Mesendoderm (in vitro differentiated cells): ENCODE results near the gene GTF3A.

ENCODE experiments used
- DNase-seq: peaks from one replicate; pipeline ENCODE4 v3.0.0; 2013
- H2AK5ac ChIP-seq: 2 replicates; pipeline ENCODE4 v1.6.1; 2013; ENCODE audit warnings: low read length, inconsistent platforms
- H2BK120ac ChIP-seq: 2 replicates; pipeline ENCODE4 v1.6.1; 2013; ENCODE audit warnings: low read depth, mild to moderate bottlenecking, low read length, moderate library complexity, mixed read lengths
- H2BK15ac ChIP-seq: replicated peaks from 2 replicates; pipeline ENCODE4 v1.6.1; 2013; ENCODE audit warnings: low read depth, mild to moderate bottlenecking, moderate library complexity
- H2BK5ac ChIP-seq: 2 replicates; pipeline ENCODE4 v1.6.1; 2013; ENCODE audit warnings: low read length, inconsistent platforms
- H3K18ac ChIP-seq: 2 replicates; pipeline ENCODE4 v1.6.1; 2013; ENCODE audit warnings: mild to moderate bottlenecking, low read length, mixed read lengths
- H3K23ac ChIP-seq: one replicate; pipeline ENCODE4 v1.6.1; 2013; ENCODE audit warnings: low read length
- H3K27ac ChIP-seq: 2 replicates; pipeline ENCODE4 v1.5.1; 2013; ENCODE audit warnings: low read depth, mild to moderate bottlenecking, inconsistent platforms, low read length, moderate library complexity
- H3K27me3 ChIP-seq: 2 replicates; pipeline ENCODE4 v1.6.1; 2013; ENCODE audit warnings: low read length, control low read depth, mild to moderate bottlenecking, inconsistent platforms; ENCODE audit not compliant: insufficient read depth, poor library complexity
- H3K36me3 ChIP-seq: 2 replicates; pipeline ENCODE4 v1.6.1; 2013; ENCODE audit warnings: low read length, inconsistent platforms; ENCODE audit not compliant: control insufficient read depth, insufficient read depth
- H3K4ac ChIP-seq: one replicate; pipeline ENCODE4 v1.6.1; 2013; ENCODE audit warnings: low read depth, mild to moderate bottlenecking, low read length, moderate library complexity
- H3K4me1 ChIP-seq: 2 replicates; pipeline ENCODE4 v1.6.1; 2013; ENCODE audit warnings: low read depth, low read length, inconsistent platforms; ENCODE audit not compliant: control insufficient read depth
- H3K4me2 ChIP-seq: 2 replicates; pipeline ENCODE4 v1.6.1; 2013; ENCODE audit warnings: low read length
- H3K4me3 ChIP-seq: 2 replicates; pipeline ENCODE4 v1.5.1; 2013; ENCODE audit warnings: mild to moderate bottlenecking, low read length
- H3K56ac ChIP-seq: one replicate; pipeline ENCODE4 v1.6.1; 2013; ENCODE audit warnings: low read length
- H3K79me1 ChIP-seq: 2 replicates; pipeline ENCODE4 v1.6.1; 2013; ENCODE audit warnings: low read length, inconsistent platforms
- H3K79me2 ChIP-seq: 2 replicates; pipeline ENCODE4 v1.6.1; 2013; ENCODE audit warnings: mild to moderate bottlenecking, low read length; ENCODE audit not compliant: control insufficient read depth, insufficient read depth
- H3K9ac ChIP-seq: 2 replicates; pipeline ENCODE4 v1.6.1; 2013; ENCODE audit warnings: low read length, inconsistent platforms
- H4K5ac ChIP-seq: one replicate; pipeline ENCODE4 v1.6.1; 2013; ENCODE audit warnings: low read length
- H4K8ac ChIP-seq: one replicate; pipeline ENCODE4 v1.6.1; 2013; ENCODE audit warnings: low read depth, mild to moderate bottlenecking, control low read depth, low read length, moderate library complexity
- WGBS: extraction: QIAGEN DNeasy Blood & Tissue Kit; methylation state at CpG from one replicate; pipeline ENCODE4 v1.1.7; 2013; ENCODE audit warnings: low lambda C conversion rate, missing lambda C conversion rate; ENCODE audit not compliant: insufficient coverage; ENCODE audit errors: extremely low coverage; 5-methylcytosine and 5-hydroxymethylcytosine counted together

Gene GTF3A

GRCh38 chr13:27423333-27423732 lies 1.1 kb upstream of the GTF3A start:
- H4K8ac ChIP-seq, result no peak overlapping the region
- DNase-seq, result no peak
- peaks cover 8% of the 10 kb centered on the region for H3K79me2 ChIP-seq
- no peak overlapping the region for H3K27ac ChIP-seq
- H3K36me3 ChIP-seq, result peaks cover 3% of the 10 kb centered on the region
- H2BK15ac ChIP-seq, result no peak overlapping the region
- no peak overlapping the region for H2BK5ac ChIP-seq
- no peak overlapping the region for H2BK120ac ChIP-seq
- no peak overlapping the region for H3K4ac ChIP-seq
- no peak overlapping the region for H2AK5ac ChIP-seq
- no peak overlapping the region for H3K4me2 ChIP-seq
- H3K56ac ChIP-seq, result no peak overlapping the region
- H3K79me1 ChIP-seq, result peaks cover 17% of the 10 kb centered on the region
- no peak overlapping the region for H4K5ac ChIP-seq
- H3K4me1 ChIP-seq, result peaks cover 6% of the 10 kb centered on the region
- no peak overlapping the region for H3K4me3 ChIP-seq
- no peak overlapping the region for H3K18ac ChIP-seq
- no peak overlapping the region for H3K23ac ChIP-seq
- WGBS, result no CpG with 5 or more reads among the region's 7 CpGs
- H3K9ac ChIP-seq, result no peak overlapping the region
- H3K27me3 ChIP-seq, result no peaks in the 10 kb centered on the region

GRCh38 chr13:27425158-27425917 lies 919 bp downstream of the GTF3A start:
- peak overlapping the region; percentile 74 for H3K23ac ChIP-seq
- no peak overlapping the region for H3K27ac ChIP-seq
- no peak overlapping the region for H4K5ac ChIP-seq
- H2AK5ac ChIP-seq, result no peak overlapping the region
- no CpG with 5 or more reads among the region's 13 CpGs for WGBS
- peaks cover 6% of the 10 kb centered on the region for H3K4me1 ChIP-seq
- H3K4me3 ChIP-seq, result peak overlapping the region; percentile 76
- no peaks in the 10 kb centered on the region for H3K27me3 ChIP-seq
- peak overlapping the region; percentile 88 for H3K4me2 ChIP-seq
- H3K79me1 ChIP-seq, result peaks cover 17% of the 10 kb centered on the region
- DNase-seq, result no peak
- no peak overlapping the region for H2BK15ac ChIP-seq
- H2BK120ac ChIP-seq, result no peak overlapping the region
- no peak overlapping the region for H3K18ac ChIP-seq
- no peak overlapping the region for H4K8ac ChIP-seq
- peak overlapping the region; percentile 89 for H3K9ac ChIP-seq
- H3K4ac ChIP-seq, result no peak overlapping the region
- H3K36me3 ChIP-seq, result peaks cover 4% of the 10 kb centered on the region
- no peak overlapping the region for H2BK5ac ChIP-seq
- H3K79me2 ChIP-seq, result peaks cover 8% of the 10 kb centered on the region
- H3K56ac ChIP-seq, result peak overlapping the region; percentile 96

- H3K4me3 ChIP-seq, result no peak overlapping the region
- no CpG with 5 or more reads among the region's 17 CpGs for WGBS
- H3K4me2 ChIP-seq, result peak overlapping the region; percentile 88
- H4K5ac ChIP-seq, result no peak overlapping the region
- H3K4ac ChIP-seq, result no peak overlapping the region
- H3K27ac ChIP-seq, result no peak overlapping the region
- H3K27me3 ChIP-seq, result no peaks in the 10 kb centered on the region
- no peak overlapping the region for H2BK5ac ChIP-seq
- H3K23ac ChIP-seq, result no peak overlapping the region
- no peak overlapping the region for H2BK15ac ChIP-seq
- H3K56ac ChIP-seq, result peak overlapping the region; percentile 96
- peaks cover 6% of the 10 kb centered on the region for H3K4me1 ChIP-seq
- peak overlapping the region; percentile 89 for H3K9ac ChIP-seq
- no peak overlapping the region for H3K18ac ChIP-seq
- peaks cover 4% of the 10 kb centered on the region for H3K36me3 ChIP-seq
- H2BK120ac ChIP-seq, result no peak overlapping the region
- no peak overlapping the region for H4K8ac ChIP-seq
- peaks cover 17% of the 10 kb centered on the region for H3K79me1 ChIP-seq
- H2AK5ac ChIP-seq, result no peak overlapping the region
- H3K79me2 ChIP-seq, result peaks cover 8% of the 10 kb centered on the region
- DNase-seq, result peak; percentile 82
Observed at GRCh38 chr13:27425918-27426630, 1.7 kb downstream of the GTF3A start.

GRCh38 chr13:27427641-27428040 lies 3.2 kb downstream of the GTF3A start:
- Histone ChIP-seq H3K56ac (no peak overlapping the region), H3K27me3 (no peaks in the 10 kb centered on the region), H4K8ac (no peak overlapping the region), H3K9ac (no peak overlapping the region), H3K79me2 (peaks cover 8% of the 10 kb centered on the region), H4K5ac (no peak overlapping the region), H2AK5ac (no peak overlapping the region), H3K23ac (no peak overlapping the region), H3K4me2 (no peak overlapping the region), H3K4me1 (peaks cover 6% of the 10 kb centered on the region), H2BK5ac (no peak overlapping the region), H3K18ac (no peak overlapping the region), H2BK15ac (no peak overlapping the region), H3K79me1 (peaks cover 19% of the 10 kb centered on the region), H2BK120ac (no peak overlapping the region), H3K4ac (no peak overlapping the region), H3K4me3 (no peak overlapping the region), H3K36me3 (peaks cover 10% of the 10 kb centered on the region), H3K27ac (no peak overlapping the region)
- WGBS, result no CpG with 5 or more reads among the region's 2 CpGs
- no peak for DNase-seq

GRCh38 chr13:27428160-27428559 lies 3.7 kb downstream of the GTF3A start:
- H3K4me3 ChIP-seq, result no peak overlapping the region
- no peak overlapping the region for H2AK5ac ChIP-seq
- peaks cover 6% of the 10 kb centered on the region for H3K4me1 ChIP-seq
- H3K36me3 ChIP-seq, result peaks cover 11% of the 10 kb centered on the region
- no peak overlapping the region for H4K8ac ChIP-seq
- no peak overlapping the region for H2BK120ac ChIP-seq
- H3K27me3 ChIP-seq, result no peaks in the 10 kb centered on the region
- H3K4ac ChIP-seq, result no peak overlapping the region
- H3K9ac ChIP-seq, result no peak overlapping the region
- H3K4me2 ChIP-seq, result no peak overlapping the region
- H3K18ac ChIP-seq, result no peak overlapping the region
- no peak overlapping the region for H3K27ac ChIP-seq
- H3K56ac ChIP-seq, result no peak overlapping the region
- H2BK15ac ChIP-seq, result no peak overlapping the region
- peaks cover 19% of the 10 kb centered on the region for H3K79me1 ChIP-seq
- no peak overlapping the region for H4K5ac ChIP-seq
- no CpG with 5 or more reads among the region's 5 CpGs for WGBS
- no peak overlapping the region for H3K23ac ChIP-seq
- peaks cover 8% of the 10 kb centered on the region for H3K79me2 ChIP-seq
- H2BK5ac ChIP-seq, result no peak overlapping the region
- DNase-seq, result no peak
